ENCODE measurements around the gene SOST. TPM values are rescaled to one million over a fixed set of nuclear protein-coding genes. Genes with fewer than 3 reads are reported as not detected.
A peak's percentile ranks its signal among the peaks of the same experiment; 100 is the strongest.

The SOST gene
- total RNA-seq, 3 donors from 2014 or later: not detected

- TF ChIP-seq CTCF (IDR thresholded peaks at IDR 0.05): no peak
- DNase-seq (no peak), ATAC-seq (peak; percentile 10)
- Histone ChIP-seq H3K4me1 (ENCODE audit: low read depth) (peaks cover 11% of the 10 kb centered on the region), H3K9me3 (no peaks in the 10 kb centered on the region), H3K4me3 (no peak overlapping the region), H3K36me3 (ENCODE audit: low read depth) (no peaks in the 10 kb centered on the region)
- intact Hi-C loops (cut with DNase I, micrococcal nuclease): no loop called here
These were observed 44.0 kb downstream of the SOST start for GRCh38 chr17:43714465-43715149.

- Histone ChIP-seq H3K4me3 (no peak overlapping the region), H3K9me3 (no peaks in the 10 kb centered on the region), H3K4me1 (ENCODE audit: low read depth) (peaks cover 11% of the 10 kb centered on the region), H3K36me3 (ENCODE audit: low read depth) (no peaks in the 10 kb centered on the region)
- ATAC-seq (peak; percentile 54), DNase-seq (peak in 2 of 3 donors; percentile 16 to 31)
- intact Hi-C loops (cut with DNase I, micrococcal nuclease): no loop called here
- TF ChIP-seq CTCF (IDR thresholded peaks at IDR 0.05): no peak
These were observed 45.0 kb downstream of the SOST start for GRCh38 chr17:43713494-43714162.

DNA sequence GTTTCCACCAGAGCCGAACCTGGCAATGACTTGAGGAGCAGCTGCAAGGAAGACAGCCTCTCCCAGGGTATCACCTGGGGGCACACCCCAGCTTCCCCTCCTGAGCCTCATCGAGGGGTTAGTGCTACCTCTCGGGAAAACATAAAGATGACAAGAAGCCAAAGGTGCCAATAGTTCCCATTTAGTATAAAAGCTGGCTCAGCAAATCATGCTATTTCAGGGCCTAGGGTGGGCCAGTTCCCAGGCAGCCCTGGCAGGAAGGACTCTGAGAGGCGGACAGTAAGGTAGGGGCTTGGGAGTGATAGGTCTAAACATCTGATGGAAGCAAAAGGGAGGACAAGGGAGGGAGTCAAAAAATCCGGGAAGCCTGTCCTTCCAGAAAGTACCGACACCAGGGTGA lies 46.2 kb downstream of the SOST start:
- no peak overlapping the region for H3K4me3 ChIP-seq
- H3K4me1 ChIP-seq (ENCODE audit: low read depth): peaks cover 11% of the 10 kb centered on the region
- intact Hi-C loops (cut with DNase I, micrococcal nuclease): no loop called here
- no peaks in the 10 kb centered on the region for H3K9me3 ChIP-seq
- no peak for DNase-seq
- ATAC-seq: no peak
- no peaks in the 10 kb centered on the region for H3K36me3 ChIP-seq (ENCODE audit: low read depth)
- TF ChIP-seq CTCF (IDR thresholded peaks at IDR 0.05): no peak

DNA sequence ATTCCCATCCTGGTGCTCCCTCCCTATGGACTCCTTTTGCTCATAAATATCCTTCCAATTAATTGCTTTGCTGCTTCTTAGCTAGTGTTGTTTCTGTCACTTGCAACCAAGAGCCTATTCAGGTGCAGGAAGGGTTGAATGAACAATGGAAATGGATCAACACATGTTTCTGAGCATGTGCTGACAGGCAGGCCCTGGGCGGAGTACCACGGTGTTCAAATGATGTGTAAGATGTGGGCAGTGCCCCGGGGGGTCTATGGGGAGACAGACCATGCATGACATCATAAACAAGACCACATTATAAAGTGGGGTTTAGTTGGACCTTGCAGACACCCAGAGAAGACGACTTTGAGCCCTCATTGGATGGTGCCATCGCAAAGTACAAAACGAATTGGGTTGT lies 48.5 kb downstream of the SOST start:
- Histone ChIP-seq H3K9me3 (no peaks in the 10 kb centered on the region), H3K4me3 (no peak overlapping the region), H3K4me1 (ENCODE audit: low read depth) (peaks cover 11% of the 10 kb centered on the region), H3K36me3 (ENCODE audit: low read depth) (no peaks in the 10 kb centered on the region)
- intact Hi-C loops (cut with DNase I, micrococcal nuclease): no loop called here
- ATAC-seq (no peak), DNase-seq (no peak)
- TF ChIP-seq CTCF (IDR thresholded peaks at IDR 0.05): no peak

- no peak for ATAC-seq
- no peak for TF ChIP-seq CTCF (IDR thresholded peaks at IDR 0.05)
- intact Hi-C loops (cut with DNase I, micrococcal nuclease): no loop called here
- H3K4me3 ChIP-seq: no peak overlapping the region
- H3K4me1 ChIP-seq (ENCODE audit: low read depth): peaks cover 11% of the 10 kb centered on the region
- H3K36me3 ChIP-seq (ENCODE audit: low read depth): no peaks in the 10 kb centered on the region
- DNase-seq: no peak
- no peaks in the 10 kb centered on the region for H3K9me3 ChIP-seq
These were observed 49.4 kb downstream of the SOST start for GRCh38 chr17:43709210-43709609.
